Osteocyte (in vitro differentiated cells): ENCODE data around the gene FAXDC2. TPM values are rescaled to one million over a fixed set of nuclear protein-coding genes. Genes with fewer than 3 reads are reported as not detected.
"Not testable (repeated sequence)": the region's sequence is repeated elsewhere in the genome, so short reads cannot be mapped to it uniquely, and the experiment has no call there.

Experiments used
- DNase-seq: peaks from one replicate; pipeline ENCODE4 v3.0.0; 2021; ENCODE audit warnings: mixed read lengths; ENCODE audit not compliant: unreplicated experiment; ENCODE audit errors: extremely low spot score
- H3K27ac Mint-ChIP-seq: one replicate; pipeline ENCODE4 v1.8.0; 2021; ENCODE audit warnings: mild to moderate bottlenecking, mixed read lengths; ENCODE audit not compliant: unreplicated experiment
- H3K27me3 Mint-ChIP-seq: one replicate; pipeline ENCODE4 v1.8.0; 2021; ENCODE audit warnings: mixed read lengths; ENCODE audit not compliant: unreplicated experiment
- H3K36me3 Mint-ChIP-seq: one replicate; pipeline ENCODE4 v1.8.0; 2021; ENCODE audit warnings: mixed read lengths; ENCODE audit not compliant: unreplicated experiment
- H3K4me1 Mint-ChIP-seq: one replicate; pipeline ENCODE4 v1.8.0; 2021; ENCODE audit warnings: mixed read lengths; ENCODE audit not compliant: unreplicated experiment
- H3K4me3 Mint-ChIP-seq: one replicate; pipeline ENCODE4 v1.8.0; 2021; ENCODE audit warnings: mild to moderate bottlenecking, moderate library complexity, mixed read lengths; ENCODE audit not compliant: unreplicated experiment
- H3K9me3 Mint-ChIP-seq: one replicate; pipeline ENCODE4 v1.8.0; 2021; ENCODE audit warnings: mixed read lengths; ENCODE audit not compliant: unreplicated experiment
- total RNA-seq: library from RNA; stranded (reverse); gene quantifications from 2 replicates; pipeline ENCODE4 v1.2.1, GENCODE V29; 2021
- TF ChIP-seq, protein P1 (sequence below): fragments of 200-600 bp; sonication (generic); IDR thresholded peaks from 2 replicates; pipeline ENCODE4 v1.5.0; 2021; ENCODE audit warnings: antibody characterized with exemption, mild to moderate bottlenecking, moderate library complexity

Gene FAXDC2
- total RNA-seq, 1 donor from 2014 or later: 25.7 TPM

DNA sequence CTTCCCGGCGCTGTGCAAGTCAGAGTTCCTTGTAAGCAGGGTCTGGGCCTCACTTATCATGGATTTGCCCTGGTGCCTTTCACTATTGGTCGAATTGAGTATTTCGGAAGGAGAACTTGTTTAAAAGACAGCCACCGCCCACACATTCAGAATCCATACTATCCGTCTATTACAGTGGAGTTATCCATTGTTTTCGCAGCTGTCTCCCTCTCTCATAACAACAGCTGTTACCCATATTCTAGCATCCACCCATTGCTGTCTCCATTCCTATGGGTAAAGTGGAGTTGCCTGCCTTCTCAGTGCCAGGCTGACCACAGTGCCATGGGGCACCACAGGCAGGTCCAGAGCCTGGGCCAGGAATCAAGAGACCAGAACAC lies 20.2 kb downstream of the FAXDC2 start:
- TF ChIP-seq, protein P1, sequence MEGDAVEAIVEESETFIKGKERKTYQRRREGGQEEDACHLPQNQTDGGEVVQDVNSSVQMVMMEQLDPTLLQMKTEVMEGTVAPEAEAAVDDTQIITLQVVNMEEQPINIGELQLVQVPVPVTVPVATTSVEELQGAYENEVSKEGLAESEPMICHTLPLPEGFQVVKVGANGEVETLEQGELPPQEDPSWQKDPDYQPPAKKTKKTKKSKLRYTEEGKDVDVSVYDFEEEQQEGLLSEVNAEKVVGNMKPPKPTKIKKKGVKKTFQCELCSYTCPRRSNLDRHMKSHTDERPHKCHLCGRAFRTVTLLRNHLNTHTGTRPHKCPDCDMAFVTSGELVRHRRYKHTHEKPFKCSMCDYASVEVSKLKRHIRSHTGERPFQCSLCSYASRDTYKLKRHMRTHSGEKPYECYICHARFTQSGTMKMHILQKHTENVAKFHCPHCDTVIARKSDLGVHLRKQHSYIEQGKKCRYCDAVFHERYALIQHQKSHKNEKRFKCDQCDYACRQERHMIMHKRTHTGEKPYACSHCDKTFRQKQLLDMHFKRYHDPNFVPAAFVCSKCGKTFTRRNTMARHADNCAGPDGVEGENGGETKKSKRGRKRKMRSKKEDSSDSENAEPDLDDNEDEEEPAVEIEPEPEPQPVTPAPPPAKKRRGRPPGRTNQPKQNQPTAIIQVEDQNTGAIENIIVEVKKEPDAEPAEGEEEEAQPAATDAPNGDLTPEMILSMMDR: no peak
- H3K9me3 Mint-ChIP-seq: no peaks in the 10 kb centered on the region
- H3K4me1 Mint-ChIP-seq: peaks cover 5% of the 10 kb centered on the region
- no peak for DNase-seq
- no peak overlapping the region for H3K27ac Mint-ChIP-seq
- H3K36me3 Mint-ChIP-seq: peaks cover 12% of the 10 kb centered on the region
- no peaks in the 10 kb centered on the region for H3K27me3 Mint-ChIP-seq
- H3K4me3 Mint-ChIP-seq: no peak overlapping the region

DNA sequence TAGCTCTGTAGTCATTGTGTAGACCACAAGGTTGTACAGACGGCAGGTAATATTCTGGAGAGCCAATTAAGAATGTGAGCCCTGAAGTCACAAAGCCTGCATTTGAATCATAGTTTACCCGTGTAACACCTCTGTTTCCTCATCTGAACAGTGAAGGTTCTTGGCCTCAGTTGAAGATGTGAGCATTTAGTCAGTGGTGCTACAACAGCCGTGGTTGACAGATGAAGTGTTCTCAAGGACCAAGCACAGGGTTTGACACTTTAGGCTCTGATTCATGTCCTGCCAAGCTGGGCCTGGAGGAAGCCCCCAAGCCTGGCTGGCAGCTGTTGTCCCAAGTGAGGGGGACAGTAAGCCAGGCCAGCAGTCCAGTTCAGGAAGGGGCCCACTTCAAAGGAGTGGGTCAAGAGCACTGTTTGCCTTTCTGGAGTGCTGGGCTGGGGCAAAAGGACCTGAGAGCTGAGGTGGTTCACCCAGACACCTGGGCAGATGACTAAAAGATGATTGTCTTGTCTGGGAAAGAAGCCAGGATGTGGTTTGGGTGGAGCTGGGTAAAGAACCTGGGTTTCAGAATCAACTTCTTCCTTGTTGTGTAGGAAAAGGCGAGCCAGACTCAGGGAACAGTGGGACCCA lies 20.7 kb downstream of the FAXDC2 start:
- Mint-ChIP-seq H3K4me3 (no peak overlapping the region), H3K9me3 (no peaks in the 10 kb centered on the region), H3K27me3 (no peaks in the 10 kb centered on the region), H3K4me1 (peaks cover 2% of the 10 kb centered on the region), H3K36me3 (peaks cover 12% of the 10 kb centered on the region), H3K27ac (no peak overlapping the region)
- TF ChIP-seq, protein P1: no peak
- no peak for DNase-seq

DNA sequence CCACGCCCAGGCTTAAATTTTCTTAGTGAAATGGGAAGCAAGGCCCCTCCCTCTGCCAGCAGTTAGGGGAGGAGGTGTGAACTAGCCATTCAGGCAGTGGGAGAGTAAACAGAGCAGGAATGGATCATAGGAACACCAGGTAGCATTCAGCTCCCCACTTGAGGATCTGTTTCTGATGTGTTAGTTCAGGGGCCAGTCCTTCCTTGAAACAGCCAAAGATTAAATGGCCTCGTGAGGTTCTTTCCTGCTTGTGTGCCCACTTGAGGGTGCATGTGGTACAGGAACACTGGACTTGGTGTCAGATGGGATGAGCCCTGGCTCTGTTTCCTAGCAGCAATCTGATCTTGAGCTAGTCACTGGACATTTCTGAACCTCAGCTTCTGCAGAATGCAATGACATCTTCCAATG lies 21.2 kb downstream of the FAXDC2 start:
- Mint-ChIP-seq H3K36me3 (peaks cover 12% of the 10 kb centered on the region), H3K27ac (no peak overlapping the region), H3K27me3 (no peaks in the 10 kb centered on the region), H3K4me3 (no peak overlapping the region), H3K9me3 (no peaks in the 10 kb centered on the region), H3K4me1 (peaks cover 2% of the 10 kb centered on the region)
- TF ChIP-seq, protein P1: no peak
- DNase-seq: no peak

DNA sequence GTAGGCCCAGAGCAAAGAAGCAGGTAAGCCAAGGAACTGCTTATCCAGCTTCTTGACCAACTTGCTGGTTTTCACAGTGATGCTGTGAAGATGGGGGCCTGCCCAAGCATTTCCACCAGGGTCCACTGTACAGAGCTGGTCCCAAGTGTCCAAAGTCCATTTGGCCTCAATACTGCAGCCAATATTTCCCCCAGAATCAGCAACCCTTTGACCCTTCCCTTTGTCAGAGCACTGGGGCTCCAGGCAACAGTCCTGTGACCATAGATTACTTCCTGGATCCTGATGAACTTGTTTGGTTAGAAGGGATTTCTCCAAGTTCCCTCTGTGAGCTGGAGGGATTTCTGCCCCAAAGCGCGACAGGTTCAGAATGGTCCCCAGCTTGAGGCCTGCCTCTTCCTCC lies 26.3 kb downstream of the FAXDC2 start:
- DNase-seq: no peak
- no peaks in the 10 kb centered on the region for H3K4me1 Mint-ChIP-seq
- no peaks in the 10 kb centered on the region for H3K27me3 Mint-ChIP-seq
- H3K36me3 Mint-ChIP-seq: peaks cover 32% of the 10 kb centered on the region
- H3K27ac Mint-ChIP-seq: no peak overlapping the region
- H3K4me3 Mint-ChIP-seq: no peak overlapping the region
- TF ChIP-seq, protein P1: no peak
- no peaks in the 10 kb centered on the region for H3K9me3 Mint-ChIP-seq

DNA sequence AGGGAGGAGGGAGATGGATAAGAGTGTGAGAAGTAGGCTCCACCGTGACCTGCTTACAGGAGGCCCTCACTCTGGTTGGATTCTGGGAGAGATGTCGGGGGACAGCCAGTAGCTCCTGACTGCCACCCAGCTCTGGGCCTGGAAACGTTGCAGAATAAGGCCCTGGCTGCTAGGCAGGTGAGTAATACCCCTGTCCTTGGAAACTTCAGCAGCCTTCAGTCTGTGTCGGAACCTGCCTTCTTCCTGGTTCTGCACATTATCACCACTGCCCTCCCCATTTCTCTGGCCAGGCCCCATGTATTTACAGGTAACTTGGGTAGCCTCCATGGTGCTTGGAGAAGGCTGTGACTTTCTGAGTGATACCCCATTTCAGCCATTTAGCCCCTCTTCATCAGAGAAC lies 26.8 kb downstream of the FAXDC2 start:
- Mint-ChIP-seq H3K27ac (no peak overlapping the region), H3K4me1 (no peaks in the 10 kb centered on the region), H3K4me3 (no peak overlapping the region), H3K27me3 (no peaks in the 10 kb centered on the region), H3K9me3 (no peaks in the 10 kb centered on the region), H3K36me3 (peaks cover 36% of the 10 kb centered on the region)
- TF ChIP-seq, protein P1: no peak
- DNase-seq: no peak

DNA sequence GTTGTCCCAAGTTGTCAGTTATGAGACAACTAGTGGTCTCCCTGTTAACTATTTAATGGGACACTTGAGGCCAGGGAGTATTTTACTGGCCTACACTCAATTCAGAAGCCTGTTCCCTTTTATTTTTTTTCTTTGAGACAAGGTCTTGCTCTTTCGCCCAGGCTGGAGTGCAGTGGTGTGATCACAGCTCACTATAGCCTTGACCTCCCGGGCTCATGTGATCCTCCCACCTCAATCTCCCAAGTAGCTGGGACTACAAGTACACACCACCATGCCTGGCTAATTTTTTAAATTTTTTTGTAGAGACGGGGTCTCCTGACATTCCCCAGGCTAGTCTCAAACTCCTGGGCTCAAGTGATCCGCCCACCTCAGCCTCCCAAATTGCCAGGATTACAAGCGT lies 27.5 kb downstream of the FAXDC2 start:
- H3K4me3 Mint-ChIP-seq, H3K27ac Mint-ChIP-seq, H3K27me3 Mint-ChIP-seq, H3K9me3 Mint-ChIP-seq, H3K4me1 Mint-ChIP-seq, DNase-seq: not testable (repeated sequence)
- H3K36me3 Mint-ChIP-seq: peaks cover 35% of the 10 kb centered on the region
